Muscle of leg (tissue), 11 donors: ENCODE results near the gene RTN4IP1. TPM values are rescaled to one million over a fixed set of nuclear protein-coding genes. Genes with fewer than 3 reads are reported as not detected.
"Not testable (repeated sequence)": the region's sequence is repeated elsewhere in the genome, so short reads cannot be mapped to it uniquely, and the experiment has no call there.

Experiments used
- DNase-seq: peaks from one replicate; pipeline ENCODE4 v3.0.0; 2013
- H3K27ac ChIP-seq: one replicate; pipeline ENCODE4 v1.5.1; 2013; ENCODE audit warnings: mild to moderate bottlenecking, low read length, control low read depth
- H3K27me3 ChIP-seq: one replicate; pipeline ENCODE4 v1.6.1; 2013; ENCODE audit warnings: low read length; ENCODE audit not compliant: control insufficient read depth, insufficient read depth
- H3K36me3 ChIP-seq: one replicate; pipeline ENCODE4 v1.6.1; 2013; ENCODE audit warnings: low read length; ENCODE audit not compliant: control insufficient read depth, insufficient read depth
- H3K4me1 ChIP-seq: one replicate; pipeline ENCODE4 v1.6.1; 2013; ENCODE audit warnings: low read length; ENCODE audit not compliant: control insufficient read depth, insufficient read depth
- H3K4me3 ChIP-seq: one replicate; pipeline ENCODE4 v1.5.1; 2013; ENCODE audit warnings: low read length, control low read depth
- H3K9me3 ChIP-seq: replicated peaks from 2 replicates; pipeline ENCODE4 v1.6.1; 2013; ENCODE audit warnings: low read depth, low read length; ENCODE audit not compliant: control insufficient read depth
- WGBS: methylation state at CpG from one replicate; pipeline ENCODE4 v1.1.5; 2013; ENCODE audit warnings: missing lambda C conversion rate; ENCODE audit not compliant: insufficient coverage; 5-methylcytosine and 5-hydroxymethylcytosine counted together
- polyA plus RNA-seq, 8 donors: library from polyadenylated mRNA; unstranded; fragments of 120-200 nt; gene quantifications; one replicate each; pipeline versions ENCODE4 v1.2.1 to v1.2.3, GENCODE V29; 2013; ENCODE audit warnings: inconsistent platforms in 1 of 8, low replicate concordance in 1 of 8; ENCODE audit not compliant: insufficient read length in 8 of 8, insufficient read depth in 1 of 8
- total RNA-seq: library from RNA; stranded (reverse); fragments of 120-200 nt; gene quantifications from one replicate; pipeline ENCODE4 v1.2.4, GENCODE V29; 2013

Gene RTN4IP1
- total and polyA plus RNA-seq, 9 donors = 5.9 to 8.3 (median 7.1) TPM

GRCh38 chr6:106564476-106564875 is 64.8 kb downstream of the RTN4IP1 start:
- no peaks in the 10 kb centered on the region for H3K9me3 ChIP-seq
- no peak for DNase-seq
- no peak overlapping the region for H3K27ac ChIP-seq
- no peaks in the 10 kb centered on the region for H3K4me1 ChIP-seq
- H3K27me3 ChIP-seq = no peaks in the 10 kb centered on the region
- 80% methylated on average over 1 of the region's 4 CpGs for WGBS
- no peak overlapping the region for H3K4me3 ChIP-seq
- H3K36me3 ChIP-seq = no peaks in the 10 kb centered on the region

GRCh38 chr6:106563614-106564013 is 65.7 kb downstream of the RTN4IP1 start:
- Histone ChIP-seq H3K27ac (no peak overlapping the region), H3K36me3 (no peaks in the 10 kb centered on the region), H3K27me3 (no peaks in the 10 kb centered on the region), H3K4me1 (no peaks in the 10 kb centered on the region), H3K4me3 (no peak overlapping the region), H3K9me3 (no peaks in the 10 kb centered on the region)
- DNase-seq = no peak
- 45% methylated on average over 1 of the region's 2 CpGs for WGBS

- no peak for DNase-seq
- no peaks in the 10 kb centered on the region for H3K36me3 ChIP-seq
- no peaks in the 10 kb centered on the region for H3K4me1 ChIP-seq
- H3K27ac ChIP-seq = no peak overlapping the region
- H3K4me3 ChIP-seq = no peak overlapping the region
- 86% methylated on average over 3 of the region's 6 CpGs for WGBS
- no peaks in the 10 kb centered on the region for H3K9me3 ChIP-seq
- no peaks in the 10 kb centered on the region for H3K27me3 ChIP-seq
Measured at GRCh38 chr6:106561686-106562405, 67.5 kb downstream of the RTN4IP1 start.

GRCh38 chr6:106560996-106561685 is 68.2 kb downstream of the RTN4IP1 start:
- Histone ChIP-seq H3K4me1 (no peaks in the 10 kb centered on the region), H3K27me3 (no peaks in the 10 kb centered on the region), H3K27ac (no peak overlapping the region), H3K36me3 (no peaks in the 10 kb centered on the region), H3K4me3 (no peak overlapping the region), H3K9me3 (no peaks in the 10 kb centered on the region)
- 80% methylated on average over 2 of the region's 7 CpGs for WGBS
- DNase-seq = no peak

- not testable (repeated sequence) for H3K27ac ChIP-seq, H3K4me1 ChIP-seq, H3K36me3 ChIP-seq, H3K27me3 ChIP-seq, H3K9me3 ChIP-seq, DNase-seq, H3K4me3 ChIP-seq
- 91% methylated on average over 5 of the region's 5 CpGs for WGBS
Measured at GRCh38 chr6:106559659-106560058, 69.6 kb downstream of the RTN4IP1 start.

- WGBS = no CpG with 5 or more reads among the region's 4 CpGs
- H3K4me1 ChIP-seq = no peaks in the 10 kb centered on the region
- H3K27me3 ChIP-seq = no peaks in the 10 kb centered on the region
- H3K9me3 ChIP-seq = no peaks in the 10 kb centered on the region
- no peak overlapping the region for H3K4me3 ChIP-seq
- H3K36me3 ChIP-seq = no peaks in the 10 kb centered on the region
- DNase-seq = no peak
- no peak overlapping the region for H3K27ac ChIP-seq
Measured at GRCh38 chr6:106558364-106558763, 70.9 kb downstream of the RTN4IP1 start.

GRCh38 chr6:106557837-106558236 is 71.5 kb downstream of the RTN4IP1 start:
- 20% methylated on average over 1 of the region's 2 CpGs for WGBS
- Histone ChIP-seq H3K4me3 (no peak overlapping the region), H3K27me3 (no peaks in the 10 kb centered on the region), H3K36me3 (no peaks in the 10 kb centered on the region), H3K4me1 (no peaks in the 10 kb centered on the region), H3K9me3 (no peaks in the 10 kb centered on the region), H3K27ac (no peak overlapping the region)
- DNase-seq = no peak

- WGBS = no CpG with 5 or more reads among the region's 3 CpGs
- no peaks in the 10 kb centered on the region for H3K4me1 ChIP-seq
- DNase-seq = peak; percentile 16
- H3K27ac ChIP-seq = no peak overlapping the region
- no peaks in the 10 kb centered on the region for H3K9me3 ChIP-seq
- H3K36me3 ChIP-seq = no peaks in the 10 kb centered on the region
- H3K27me3 ChIP-seq = no peaks in the 10 kb centered on the region
- no peak overlapping the region for H3K4me3 ChIP-seq
Measured at GRCh38 chr6:106556368-106556960, 72.8 kb downstream of the RTN4IP1 start.

GRCh38 chr6:106555767-106556166 is 73.5 kb downstream of the RTN4IP1 start:
- Histone ChIP-seq H3K4me3 (no peak overlapping the region), H3K4me1 (no peaks in the 10 kb centered on the region), H3K36me3 (no peaks in the 10 kb centered on the region), H3K27me3 (no peaks in the 10 kb centered on the region), H3K27ac (no peak overlapping the region), H3K9me3 (no peaks in the 10 kb centered on the region)
- no peak for DNase-seq
- 81% methylated on average over 3 of the region's 5 CpGs for WGBS

GRCh38 chr6:106553440-106553839 is 75.9 kb downstream of the RTN4IP1 start:
- H3K4me1 ChIP-seq = no peaks in the 10 kb centered on the region
- no peak for DNase-seq
- no peaks in the 10 kb centered on the region for H3K9me3 ChIP-seq
- WGBS = no CpG with 5 or more reads among the region's 5 CpGs
- H3K27me3 ChIP-seq = no peaks in the 10 kb centered on the region
- H3K27ac ChIP-seq = no peak overlapping the region
- no peak overlapping the region for H3K4me3 ChIP-seq
- no peaks in the 10 kb centered on the region for H3K36me3 ChIP-seq
